MM.1S (cell line): ENCODE measurements around the gene UBE2R2.

Experiments used
- EZH2 ChIP-seq: fragments of 300-600 bp; sonication (generic); optimal IDR thresholded peaks from 2 replicates; pipeline ENCODE3; 2017; ENCODE audit warnings: low read depth, mild to moderate bottlenecking, antibody characterized with exemption, low read length, mixed read lengths
- EZH2phosphoT487 ChIP-seq: fragments of 300-600 bp; sonication (generic); IDR thresholded peaks from 2 replicates; pipeline ENCODE4 v1.6.1; 2018; ENCODE audit warnings: antibody characterized with exemption, low read length
- TF ChIP-seq, protein P1 (sequence below): fragments of 300-600 bp; sonication (generic); IDR thresholded peaks from 2 replicates; pipeline ENCODE4 v1.5.1; 2016; ENCODE audit warnings: antibody characterized with exemption, low read length, mixed read lengths

DNA sequence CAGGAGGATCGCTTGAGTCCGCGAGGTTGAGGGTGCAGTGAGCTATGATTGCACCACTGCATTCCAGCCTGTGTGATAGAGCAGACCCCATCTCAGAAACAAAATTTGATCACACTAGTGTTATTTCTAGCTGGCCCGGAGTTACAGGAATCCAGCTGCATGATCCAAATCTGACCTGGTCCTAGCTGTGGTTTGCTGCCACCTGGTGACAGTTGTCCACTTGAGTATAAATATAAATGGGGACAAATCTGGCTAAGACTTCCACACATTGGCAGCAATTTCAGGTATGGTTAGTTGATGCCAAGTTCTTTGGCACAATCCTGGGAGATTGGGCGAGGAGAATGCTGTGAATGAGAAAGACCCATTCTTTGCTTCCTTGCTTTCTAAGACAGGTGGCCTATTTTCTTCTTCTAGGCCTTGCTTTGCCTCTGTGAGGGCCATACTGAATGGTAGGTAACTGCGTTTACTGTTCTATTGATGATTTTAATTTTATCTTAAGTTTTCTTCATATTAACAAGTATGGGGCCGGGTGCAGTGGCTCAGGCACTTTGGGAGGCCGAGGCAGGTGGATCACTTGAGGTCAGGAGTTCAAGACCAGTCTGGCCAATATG is 35.4 kb downstream of the UBE2R2 start:
- TF ChIP-seq, protein P1, sequence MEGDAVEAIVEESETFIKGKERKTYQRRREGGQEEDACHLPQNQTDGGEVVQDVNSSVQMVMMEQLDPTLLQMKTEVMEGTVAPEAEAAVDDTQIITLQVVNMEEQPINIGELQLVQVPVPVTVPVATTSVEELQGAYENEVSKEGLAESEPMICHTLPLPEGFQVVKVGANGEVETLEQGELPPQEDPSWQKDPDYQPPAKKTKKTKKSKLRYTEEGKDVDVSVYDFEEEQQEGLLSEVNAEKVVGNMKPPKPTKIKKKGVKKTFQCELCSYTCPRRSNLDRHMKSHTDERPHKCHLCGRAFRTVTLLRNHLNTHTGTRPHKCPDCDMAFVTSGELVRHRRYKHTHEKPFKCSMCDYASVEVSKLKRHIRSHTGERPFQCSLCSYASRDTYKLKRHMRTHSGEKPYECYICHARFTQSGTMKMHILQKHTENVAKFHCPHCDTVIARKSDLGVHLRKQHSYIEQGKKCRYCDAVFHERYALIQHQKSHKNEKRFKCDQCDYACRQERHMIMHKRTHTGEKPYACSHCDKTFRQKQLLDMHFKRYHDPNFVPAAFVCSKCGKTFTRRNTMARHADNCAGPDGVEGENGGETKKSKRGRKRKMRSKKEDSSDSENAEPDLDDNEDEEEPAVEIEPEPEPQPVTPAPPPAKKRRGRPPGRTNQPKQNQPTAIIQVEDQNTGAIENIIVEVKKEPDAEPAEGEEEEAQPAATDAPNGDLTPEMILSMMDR = peak; percentile 59
- TF ChIP-seq EZH2phosphoT487 = no peak
- TF ChIP-seq EZH2 = no peak
